ENCODE data around the gene RHOXF2.
"Not testable (repeated sequence)": the region's sequence is repeated elsewhere in the genome, so short reads cannot be mapped to it uniquely, and the experiment has no call there.

RHOXF2 gene

GRCh38 chrX:120158313-120158712 is at the start of gene RHOXF2:
TSS of gene RHOXF2 (plus strand) at chrX:120158613. CDS start at chrX:120158751, 138 bp downstream.
- DNase-seq: not testable (repeated sequence)

GRCh38 chrX:120109378-120109777 is 49.0 kb upstream of the RHOXF2 start:
- no peak for DNase-seq

GRCh38 chrX:120111611-120112010 is 46.8 kb upstream of the RHOXF2 start:
- no peak for DNase-seq

- no peak for DNase-seq
Measured at GRCh38 chrX:120115438-120115963, 42.9 kb upstream of the RHOXF2 start, which contains the start of gene RHOXF1. TSS of gene RHOXF1 (minus strand) at chrX:120115913. CDS start at chrX:120115862, 51 bp downstream.

GRCh38 chrX:120120223-120120622 is 38.2 kb upstream of the RHOXF2 start:
- DNase-seq: no peak

GRCh38 chrX:120125444-120125843 is 33.0 kb upstream of the RHOXF2 start:
- no peak for DNase-seq

- not testable (repeated sequence) for DNase-seq
Measured at GRCh38 chrX:120128306-120128846, 30.0 kb upstream of the RHOXF2 start.

- no peak for DNase-seq
Measured at GRCh38 chrX:120136128-120136527, 22.3 kb upstream of the RHOXF2 start.

GRCh38 chrX:120136840-120137239 is 21.6 kb upstream of the RHOXF2 start:
- no peak for DNase-seq

- no peak for DNase-seq
Measured at GRCh38 chrX:120137439-120137838, 21.0 kb upstream of the RHOXF2 start.

- no peak for DNase-seq
Measured at GRCh38 chrX:120140293-120140981, 18.0 kb upstream of the RHOXF2 start.

GRCh38 chrX:120144178-120144844 is 14.1 kb upstream of the RHOXF2 start:
- DNase-seq: no peak

GRCh38 chrX:120145295-120145925 is 13.0 kb upstream of the RHOXF2 start:
- DNase-seq: no peak

GRCh38 chrX:120146323-120146722 is 12.1 kb upstream of the RHOXF2 start:
- DNase-seq: not testable (repeated sequence)

GRCh38 chrX:120147537-120147936 is 10.9 kb upstream of the RHOXF2 start:
- DNase-seq: no peak

GRCh38 chrX:120150109-120150744 is 8.2 kb upstream of the RHOXF2 start:
- DNase-seq: not testable (repeated sequence)

- not testable (repeated sequence) for DNase-seq
Measured at GRCh38 chrX:120159086-120159485, 673 bp downstream of the RHOXF2 start.

- DNase-seq: not testable (repeated sequence)
Measured at GRCh38 chrX:120193254-120193653, 34.8 kb downstream of the RHOXF2 start.

GRCh38 chrX:120193720-120194119 is 35.3 kb downstream of the RHOXF2 start:
- not testable (repeated sequence) for DNase-seq

- not testable (repeated sequence) for DNase-seq
Measured at GRCh38 chrX:120195786-120196185, 37.4 kb downstream of the RHOXF2 start.

- DNase-seq: not testable (repeated sequence)
Measured at GRCh38 chrX:120196626-120197283, 38.3 kb downstream of the RHOXF2 start.

- DNase-seq: no peak
Measured at GRCh38 chrX:120200851-120201250, 42.4 kb downstream of the RHOXF2 start.

All from NCI-H1694 treated with DMSO at 0.1 percent for 48 hours (cell line).